ENCODE measurements around the gene MAEA. TPM values are rescaled to one million over a fixed set of nuclear protein-coding genes. Genes with fewer than 3 reads are reported as not detected.

Gene MAEA
- total RNA-seq, 1 donor from 2014 or later: 50.3 TPM

Other genes starting within 250 kb of the MAEA start
- 0.30 TPM for gene RNF212, start 176.3 kb upstream of the MAEA start, total RNA-seq
- 15.6 TPM for gene SPON2, start 117.3 kb upstream of the MAEA start, total RNA-seq
- 133 TPM for gene CTBP1, start 40.8 kb upstream of the MAEA start, total RNA-seq
- gene UVSSA, start 57.3 kb downstream of the MAEA start, total RNA-seq: 6.7 TPM
- not detected for gene NKX1-1, start 116.6 kb downstream of the MAEA start, total RNA-seq

Data from Right ventricle myocardium superior (tissue), 1 donor.